Measurements from ENCODE around the gene BPIFB3.

Gene BPIFB3

GRCh38 chr20:33064572-33065287 lies 11.0 kb downstream of the BPIFB3 start:
- DNase-seq: no peak

DNA sequence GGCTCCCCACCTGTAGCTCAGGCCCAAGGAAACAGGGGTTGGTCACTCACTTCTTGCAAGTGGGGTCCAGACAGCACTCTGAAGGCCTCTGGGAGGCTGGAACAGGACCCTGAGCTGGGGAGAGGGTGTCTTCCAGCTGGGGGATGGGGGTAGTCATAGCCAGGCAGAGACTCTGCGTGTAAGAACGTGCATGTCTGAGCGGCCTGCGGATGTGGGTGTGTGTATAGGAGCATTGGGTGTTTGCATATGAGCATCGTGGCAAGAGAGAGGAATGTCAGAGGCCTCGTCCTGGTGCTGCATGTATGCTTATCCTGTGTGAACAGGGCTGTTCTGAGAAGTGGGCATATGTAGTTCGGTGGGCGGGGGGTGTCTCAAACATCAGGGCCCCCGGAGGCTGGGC lies 12.1 kb downstream of the BPIFB3 start:
- no peak for DNase-seq

GRCh38 chr20:33067806-33068205 lies 14.1 kb downstream of the BPIFB3 start:
- no peak for DNase-seq

DNA sequence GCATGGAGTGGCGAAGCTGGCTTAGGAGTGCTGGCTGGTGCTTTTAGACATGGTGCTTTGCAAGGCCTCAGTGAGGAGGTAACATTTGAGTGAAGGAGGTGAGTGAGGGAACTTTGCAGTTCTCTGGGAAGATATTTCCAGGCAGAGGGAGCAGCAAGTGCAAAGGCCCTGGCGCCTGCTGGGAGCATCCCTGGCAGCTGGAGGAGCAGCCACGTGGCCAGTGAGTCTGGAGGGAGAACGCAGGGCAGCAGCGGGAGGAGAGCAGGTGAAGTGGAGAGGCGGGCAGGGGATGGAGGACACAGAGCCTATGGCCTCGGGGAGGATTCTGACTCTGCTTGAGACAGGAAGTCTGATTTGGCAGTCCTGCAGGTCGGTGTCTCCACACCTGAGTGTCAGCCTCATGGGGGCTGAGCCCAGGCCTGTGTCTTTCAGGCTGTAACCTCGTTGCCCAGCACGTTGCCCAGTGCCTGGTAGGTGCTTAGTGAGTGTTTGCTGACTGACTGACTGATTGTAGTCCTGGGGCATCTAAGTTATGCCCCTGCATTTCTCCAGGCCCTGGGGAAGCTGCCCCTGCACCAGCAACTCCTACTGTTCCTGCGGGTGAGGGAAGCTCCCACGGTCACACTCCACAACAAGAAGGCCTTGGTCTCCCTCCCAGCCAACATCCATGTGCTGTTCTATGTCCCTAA lies 14.7 kb downstream of the BPIFB3 start:
- DNase-seq: no peak

- no peak for DNase-seq
Measured at GRCh38 chr20:33069673-33070072, 16.0 kb downstream of the BPIFB3 start.

GRCh38 chr20:33070111-33071053 lies 16.7 kb downstream of the BPIFB3 start:
- DNase-seq: no peak

- DNase-seq: no peak
Measured at GRCh38 chr20:33071198-33071597, 17.5 kb downstream of the BPIFB3 start.

GRCh38 chr20:33072362-33072761 lies 18.7 kb downstream of the BPIFB3 start:
- DNase-seq: no peak

GRCh38 chr20:33072813-33073212 lies 19.1 kb downstream of the BPIFB3 start:
- DNase-seq: no peak

DNA sequence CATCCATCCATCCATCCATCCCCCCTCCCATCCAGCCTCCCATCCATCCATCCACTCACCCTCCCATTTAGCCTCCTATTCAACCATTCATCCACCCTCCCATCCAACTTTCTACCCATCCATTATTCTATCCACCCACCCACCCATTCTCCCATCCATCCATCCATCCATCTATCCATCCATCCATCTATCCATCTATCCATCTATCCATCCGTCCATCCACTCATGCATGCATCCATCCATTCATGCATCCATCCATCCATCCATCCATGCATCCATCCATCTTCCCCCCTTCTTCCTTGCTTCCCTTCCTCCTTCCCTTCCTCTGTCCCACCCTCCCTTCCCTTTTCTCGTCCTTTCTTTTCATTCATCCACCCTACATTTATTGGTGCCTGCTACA lies 21.0 kb downstream of the BPIFB3 start:
- DNase-seq: no peak

GRCh38 chr20:33075281-33075680 lies 21.6 kb downstream of the BPIFB3 start:
- no peak for DNase-seq

DNA sequence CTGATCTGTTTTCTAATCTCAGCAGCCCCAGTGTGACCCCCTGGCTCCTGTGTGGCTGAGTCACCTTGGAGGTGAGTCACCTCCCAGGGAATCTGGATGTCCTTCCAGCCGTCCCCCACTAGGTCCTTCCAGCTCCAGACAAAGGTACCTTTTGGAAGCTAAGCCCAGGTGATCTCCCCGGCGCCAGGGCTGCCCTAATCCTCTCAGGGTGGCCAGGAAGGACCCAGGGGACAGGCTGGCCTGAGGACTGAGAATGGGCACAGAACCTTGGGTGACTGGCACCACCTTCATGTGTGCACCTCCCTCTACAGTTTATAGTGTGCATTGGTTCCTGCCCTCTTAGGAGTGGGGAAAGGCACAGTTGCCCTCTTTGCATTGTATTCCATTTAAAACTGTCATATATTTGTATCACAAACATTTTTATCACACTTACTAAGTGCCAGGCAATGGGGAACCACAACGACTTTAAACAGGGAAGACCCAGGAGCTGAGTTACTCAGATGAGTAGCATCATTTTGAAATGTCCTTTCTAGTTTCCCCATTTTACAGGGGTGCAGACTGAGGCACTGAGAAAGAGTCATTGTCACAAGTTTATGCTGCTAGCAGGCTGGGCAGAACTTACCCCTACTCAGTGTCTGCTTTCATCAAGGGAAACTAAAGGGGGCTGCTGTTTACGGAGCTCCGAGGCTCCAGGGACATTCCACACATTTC lies 23.1 kb downstream of the BPIFB3 start:
- no peak for DNase-seq

DNA sequence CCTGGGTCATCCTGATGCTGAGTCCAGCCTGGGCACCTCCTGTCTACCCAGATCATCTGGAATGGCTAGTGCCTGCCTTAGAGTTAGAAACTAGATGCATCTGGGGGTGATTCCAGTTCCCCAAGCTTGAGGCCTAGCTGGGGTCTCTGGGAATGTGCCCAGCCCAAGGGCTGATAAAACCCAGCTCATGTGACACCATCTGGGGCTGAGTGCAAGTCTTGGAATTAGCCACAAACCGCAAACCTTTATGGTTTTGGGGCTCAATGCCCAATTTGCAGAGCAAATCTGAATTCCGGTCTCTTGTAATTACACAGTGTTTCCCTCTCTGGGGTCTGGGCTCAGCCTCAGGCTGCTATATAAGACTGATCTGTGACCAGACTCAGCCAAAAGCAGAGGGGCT lies 25.6 kb downstream of the BPIFB3 start, which contains the start of gene BPIFB4:
TSS of gene BPIFB4 (plus strand) at position 385 of the 400 bp plus-strand sequence. CDS start 1,884 bp downstream, outside the sequence.
- no peak for DNase-seq

GRCh38 chr20:33081411-33082154 lies 27.9 kb downstream of the BPIFB3 start:
- no peak for DNase-seq

GRCh38 chr20:33082546-33082945 lies 28.8 kb downstream of the BPIFB3 start:
- no peak for DNase-seq

GRCh38 chr20:33083544-33084340 lies 30.0 kb downstream of the BPIFB3 start:
- no peak for DNase-seq

- DNase-seq: no peak
Measured at GRCh38 chr20:33084722-33085121, 31.0 kb downstream of the BPIFB3 start.

DNA sequence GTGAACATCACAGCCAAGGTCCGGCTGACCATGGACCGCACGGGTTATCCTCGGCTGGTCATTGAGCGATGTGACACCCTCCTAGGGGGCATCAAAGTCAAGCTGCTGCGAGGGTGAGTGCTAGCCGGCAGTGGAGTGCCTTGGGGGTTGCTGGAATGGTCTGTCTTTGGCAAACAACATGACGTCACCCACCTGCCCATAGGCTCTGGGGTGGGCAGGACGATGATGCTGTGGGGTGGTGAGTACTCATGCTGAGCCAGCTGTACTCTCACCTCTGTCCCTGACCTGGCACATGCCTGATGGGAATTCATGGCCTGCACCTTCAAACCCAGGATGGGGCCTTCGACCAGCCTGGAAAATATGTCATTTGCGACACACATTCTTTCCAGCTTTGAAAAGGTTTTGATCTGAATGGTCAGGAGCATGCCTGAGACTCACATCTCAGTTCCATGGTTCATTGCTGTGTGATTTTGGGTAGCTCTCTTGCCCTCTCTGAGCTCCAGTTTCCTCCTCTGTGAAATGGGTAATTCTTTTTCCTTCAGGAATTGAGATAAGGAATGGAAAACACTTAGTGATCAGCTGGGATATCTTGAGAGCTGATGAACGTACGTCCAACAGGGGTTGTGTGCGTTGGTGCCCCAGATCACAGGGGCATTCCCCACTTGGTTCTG lies 32.5 kb downstream of the BPIFB3 start:
- DNase-seq: no peak

DNA sequence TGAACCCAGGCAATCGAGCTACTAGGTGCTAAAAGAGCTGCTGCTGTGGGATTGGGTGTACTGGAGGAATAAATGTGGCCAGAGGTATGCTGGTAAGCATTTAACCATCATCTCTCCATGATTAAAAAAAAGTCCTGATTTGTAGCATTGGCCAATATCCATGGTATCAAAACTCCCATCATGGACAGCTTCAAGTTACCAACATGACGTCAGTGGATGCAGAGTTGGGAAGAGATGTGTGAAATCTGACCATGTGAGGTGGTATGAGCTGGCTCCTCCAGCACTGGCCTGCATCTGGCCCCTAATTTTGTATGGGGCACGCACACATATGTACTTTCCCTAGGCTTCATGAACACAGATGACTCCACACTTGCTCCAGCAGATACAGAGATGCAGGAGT lies 37.4 kb downstream of the BPIFB3 start:
- DNase-seq: no peak

GRCh38 chr20:33091693-33092092 lies 38.0 kb downstream of the BPIFB3 start:
- DNase-seq: no peak

DNA sequence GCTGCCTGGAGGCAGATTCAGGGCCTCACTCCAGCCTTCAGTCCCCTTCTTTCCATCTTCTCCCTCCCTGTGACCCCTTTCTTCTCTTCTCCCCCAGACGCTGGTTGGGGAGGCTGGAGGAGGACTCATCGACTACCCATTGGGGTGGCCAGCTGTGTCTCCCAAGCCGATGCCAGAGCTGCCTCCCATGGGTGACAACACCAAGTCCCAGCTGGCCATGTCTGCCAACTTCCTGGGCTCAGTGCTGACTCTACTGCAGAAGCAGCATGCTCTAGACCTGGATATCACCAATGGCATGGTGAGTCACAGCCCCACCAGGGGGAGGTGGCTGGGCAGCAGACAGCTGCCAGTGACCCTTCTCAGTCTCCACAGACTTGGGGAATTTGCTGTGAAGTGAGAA lies 38.7 kb downstream of the BPIFB3 start:
- no peak for DNase-seq
